Ectodermal cell (in vitro differentiated cells): ENCODE results near the gene EIF4E3.

Source experiments
- H3K27ac ChIP-seq: 2 replicates; pipeline ENCODE4 v1.7.0; 2013; ENCODE audit warnings: mild to moderate bottlenecking, low read depth, low read length; ENCODE audit not compliant: insufficient read depth, poor library complexity, severe bottlenecking
- H3K27me3 ChIP-seq: 2 replicates; pipeline ENCODE4 v1.7.0; 2013; ENCODE audit warnings: mild to moderate bottlenecking, low read length; ENCODE audit not compliant: insufficient read depth, control insufficient read depth, poor library complexity, severe bottlenecking
- H3K36me3 ChIP-seq: one replicate; pipeline ENCODE4 v1.7.0; 2013; ENCODE audit warnings: low read length; ENCODE audit not compliant: control insufficient read depth, insufficient read depth
- H3K4me1 ChIP-seq: one replicate; pipeline ENCODE4 v1.7.0; 2013; ENCODE audit warnings: low read length; ENCODE audit not compliant: control insufficient read depth, insufficient read depth
- H3K4me3 ChIP-seq: 2 replicates; pipeline ENCODE4 v1.7.0; 2013; ENCODE audit warnings: low read depth, low read length, control low read depth; ENCODE audit not compliant: insufficient read depth
- H3K9me3 ChIP-seq: 2 replicates; pipeline ENCODE4 v1.7.0; 2013; ENCODE audit warnings: mild to moderate bottlenecking, low read length, moderate library complexity; ENCODE audit not compliant: control insufficient read depth
- WGBS, 2 experiments: methylation state at CpG; one replicate each; pipeline ENCODE4 v1.1.7; 2013; ENCODE audit warnings: missing lambda C conversion rate in 2 of 2; 5-methylcytosine and 5-hydroxymethylcytosine counted together

The EIF4E3 gene

GRCh38 chr3:71652781-71653413 lies 72.3 kb downstream of the EIF4E3 start:
- no peak overlapping the region for H3K4me3 ChIP-seq
- 64 to 65% methylated on average over 14 of the region's 14 CpGs for WGBS, 2 experiments
- H3K36me3 ChIP-seq: no peaks in the 10 kb centered on the region
- no peak overlapping the region for H3K27ac ChIP-seq
- H3K9me3 ChIP-seq: no peaks in the 10 kb centered on the region
- peaks cover 13% of the 10 kb centered on the region for H3K4me1 ChIP-seq
- no peaks in the 10 kb centered on the region for H3K27me3 ChIP-seq

- 87 to 91% methylated on average over 6 of the region's 6 CpGs for WGBS, 2 experiments
- Histone ChIP-seq H3K4me1 (peaks cover 13% of the 10 kb centered on the region), H3K9me3 (no peaks in the 10 kb centered on the region), H3K27ac (no peak overlapping the region), H3K27me3 (no peaks in the 10 kb centered on the region), H3K4me3 (no peak overlapping the region), H3K36me3 (no peaks in the 10 kb centered on the region)
Observed at GRCh38 chr3:71651625-71652024, 73.6 kb downstream of the EIF4E3 start.

GRCh38 chr3:71650372-71650771 lies 74.8 kb downstream of the EIF4E3 start:
- peaks cover 13% of the 10 kb centered on the region for H3K4me1 ChIP-seq
- H3K27me3 ChIP-seq: no peaks in the 10 kb centered on the region
- H3K36me3 ChIP-seq: no peaks in the 10 kb centered on the region
- no peaks in the 10 kb centered on the region for H3K9me3 ChIP-seq
- no peak overlapping the region for H3K27ac ChIP-seq
- H3K4me3 ChIP-seq: no peak overlapping the region
- WGBS, 2 experiments: 93 to 97% methylated on average over 5 of the region's 5 CpGs

- no peak overlapping the region for H3K4me3 ChIP-seq
- peaks cover 13% of the 10 kb centered on the region for H3K4me1 ChIP-seq
- H3K27ac ChIP-seq: no peak overlapping the region
- no peaks in the 10 kb centered on the region for H3K36me3 ChIP-seq
- H3K27me3 ChIP-seq: no peaks in the 10 kb centered on the region
- no peaks in the 10 kb centered on the region for H3K9me3 ChIP-seq
- 81 to 90% methylated on average over 5 of the region's 6 CpGs for WGBS, 2 experiments
Observed at GRCh38 chr3:71649757-71650156, 75.4 kb downstream of the EIF4E3 start.

- 92 to 95% methylated on average over 3 of the region's 3 CpGs for WGBS, 2 experiments
- Histone ChIP-seq H3K4me1 (no peaks in the 10 kb centered on the region), H3K27ac (no peak overlapping the region), H3K4me3 (no peak overlapping the region), H3K36me3 (no peaks in the 10 kb centered on the region), H3K9me3 (no peaks in the 10 kb centered on the region), H3K27me3 (no peaks in the 10 kb centered on the region)
Observed at GRCh38 chr3:71647751-71648150, 77.5 kb downstream of the EIF4E3 start.

- no peaks in the 10 kb centered on the region for H3K4me1 ChIP-seq
- no peaks in the 10 kb centered on the region for H3K36me3 ChIP-seq
- no peaks in the 10 kb centered on the region for H3K27me3 ChIP-seq
- H3K9me3 ChIP-seq: no peaks in the 10 kb centered on the region
- no peak overlapping the region for H3K27ac ChIP-seq
- H3K4me3 ChIP-seq: no peak overlapping the region
Observed at GRCh38 chr3:71646971-71647370, 78.2 kb downstream of the EIF4E3 start.

- H3K4me3 ChIP-seq: no peak overlapping the region
- no peaks in the 10 kb centered on the region for H3K9me3 ChIP-seq
- no peaks in the 10 kb centered on the region for H3K4me1 ChIP-seq
- H3K36me3 ChIP-seq: no peaks in the 10 kb centered on the region
- 86 to 88% methylated on average over 3 of the region's 3 CpGs for WGBS, 2 experiments
- no peaks in the 10 kb centered on the region for H3K27me3 ChIP-seq
- no peak overlapping the region for H3K27ac ChIP-seq
Observed at GRCh38 chr3:71645140-71645539, 80.1 kb downstream of the EIF4E3 start.

- WGBS, 2 experiments: 90 to 95% methylated on average over 4 of the region's 4 CpGs
- H3K4me1 ChIP-seq: no peaks in the 10 kb centered on the region
- H3K9me3 ChIP-seq: no peaks in the 10 kb centered on the region
- H3K27ac ChIP-seq: no peak overlapping the region
- no peak overlapping the region for H3K4me3 ChIP-seq
- no peaks in the 10 kb centered on the region for H3K36me3 ChIP-seq
- H3K27me3 ChIP-seq: no peaks in the 10 kb centered on the region
Observed at GRCh38 chr3:71641674-71642073, 83.5 kb downstream of the EIF4E3 start.

- no peaks in the 10 kb centered on the region for H3K36me3 ChIP-seq
- H3K9me3 ChIP-seq: no peaks in the 10 kb centered on the region
- H3K27me3 ChIP-seq: no peaks in the 10 kb centered on the region
- H3K27ac ChIP-seq: no peak overlapping the region
- H3K4me3 ChIP-seq: no peak overlapping the region
- 92 to 93% methylated on average over 8 to 9 of the region's 9 CpGs for WGBS, 2 experiments
- H3K4me1 ChIP-seq: no peaks in the 10 kb centered on the region
Observed at GRCh38 chr3:71640331-71640983, 84.7 kb downstream of the EIF4E3 start.

GRCh38 chr3:71636482-71636881 lies 88.7 kb downstream of the EIF4E3 start:
- no peak overlapping the region for H3K4me3 ChIP-seq
- WGBS, 2 experiments: 93% methylated on average over 10 of the region's 10 CpGs
- no peaks in the 10 kb centered on the region for H3K36me3 ChIP-seq
- no peak overlapping the region for H3K27ac ChIP-seq
- H3K9me3 ChIP-seq: no peaks in the 10 kb centered on the region
- H3K27me3 ChIP-seq: no peaks in the 10 kb centered on the region
- H3K4me1 ChIP-seq: no peaks in the 10 kb centered on the region
